Motor neuron (in vitro differentiated cells): ENCODE data around the gene DOLPP1. TPM values are rescaled to one million over a fixed set of nuclear protein-coding genes. Genes with fewer than 3 reads are reported as not detected.
"Not testable (repeated sequence)": the region's sequence is repeated elsewhere in the genome, so short reads cannot be mapped to it uniquely, and the experiment has no call there.

Experiments
- ATAC-seq, 8 experiments: fragments of 200-7000 bp; cut with Tn5 transposase; replicated peaks in 6 of 8; 2 replicates each; pipeline ENCODE4 v1.8.0; 2021; ENCODE audit warnings: mild to moderate bottlenecking in 8 of 8, moderate library complexity in 8 of 8
- H3K27ac ChIP-seq, 2 donors: fragments of 250-450 bp; sonication (Bioruptor Pico); 2 replicates each; pipeline ENCODE4 v1.9.0; 2021; ENCODE audit warnings: antibody characterized with exemption in 2 of 2, mild to moderate bottlenecking in 2 of 2, moderate library complexity in 1 of 2
- H3K4me1 ChIP-seq, 2 donors: fragments of 250-450 bp; sonication (Bioruptor Pico); replicated peaks in 1 of 2; 2 replicates each; pipeline ENCODE4 v1.6.1; 2021; ENCODE audit warnings: antibody characterized with exemption in 2 of 2, mild to moderate bottlenecking in 2 of 2, moderate library complexity in 1 of 2
- H3K4me3 ChIP-seq, 5 donors: fragments of 250-450 bp; sonication (Bioruptor Pico); 2 replicates each; pipeline ENCODE4 v1.9.0; 2021; ENCODE audit warnings: antibody characterized with exemption in 5 of 5, mild to moderate bottlenecking in 5 of 5, moderate library complexity in 4 of 5
- WGBS, 10 experiments: fragments of 450-650 bp; shearing (Covaris generic); methylation state at CpG; one replicate each; pipeline ENCODE4 v1.0.0; 2022; 5-methylcytosine and 5-hydroxymethylcytosine counted together
- in situ Hi-C, 9 experiments: fragments of 400-800 bp; cut with MboI; loops; one replicate each; pipeline ENCODE4 v1.15.0; 2021; ENCODE audit warnings: low sequenced_read_pairs in 9 of 9, low pct_unique_long_range_greater_than_20kb in 2 of 9; ENCODE audit not compliant: unreplicated experiment in 9 of 9
- total RNA-seq, 8 experiments: library from RNA; unstranded; fragments of 300-600 nt; gene quantifications; 2 replicates each; pipeline versions ENCODE4 v1.2.3 to v1.2.4, GENCODE V29; 2022

Gene DOLPP1
- total RNA-seq, 8 experiments from 2014 or later = 11.3 to 32.2 (median 17.4) TPM

DNA sequence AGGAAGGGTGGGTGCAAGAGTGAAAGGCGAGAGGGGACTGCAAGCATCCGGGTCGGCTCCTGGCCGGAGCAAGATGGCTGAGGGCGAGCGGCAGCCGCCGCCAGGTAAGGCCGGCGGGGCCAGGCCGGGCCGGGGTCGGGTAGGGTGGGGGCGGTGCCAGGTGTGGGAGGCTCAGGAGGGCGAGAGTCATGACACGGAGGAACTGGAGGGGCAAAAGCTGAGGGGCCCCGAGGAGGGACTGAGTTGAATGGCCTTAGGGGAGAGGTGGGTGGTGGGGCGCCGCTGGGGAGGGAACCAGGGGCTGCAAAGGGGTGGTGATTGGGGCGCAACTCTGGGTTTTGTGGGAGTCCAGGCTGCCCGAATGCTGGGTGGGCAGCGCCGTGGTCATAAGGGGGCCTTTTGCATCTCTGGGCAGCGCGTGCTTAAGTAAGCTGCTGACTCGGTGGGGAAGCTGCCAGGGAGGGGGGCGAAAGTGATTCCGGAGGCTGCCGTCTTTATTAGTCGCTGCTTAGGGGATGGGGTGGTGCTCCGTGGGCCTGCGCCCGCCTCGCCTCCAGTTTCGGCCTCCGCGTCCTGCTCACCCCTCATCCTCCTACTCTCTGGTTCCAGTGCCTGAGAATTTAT lies 30.7 kb downstream of the DOLPP1 start:
- Histone ChIP-seq H3K4me1 (peaks cover 4 to 5% of the 10 kb centered on the region in 2 donors), H3K27ac (peak overlapping the region; percentile 93 to 95), H3K4me3 (peak overlapping the region; percentile 49 to 86 (median 67))
- ATAC-seq = peak; percentile 5 to 34 (median 22)
- 0% methylated on average over 2 to 8 of the region's 37 CpGs; no CpG with 5 or more reads in 6 of the 10 experiments for WGBS, 10 experiments
- in situ Hi-C loops = no loop called here

DNA sequence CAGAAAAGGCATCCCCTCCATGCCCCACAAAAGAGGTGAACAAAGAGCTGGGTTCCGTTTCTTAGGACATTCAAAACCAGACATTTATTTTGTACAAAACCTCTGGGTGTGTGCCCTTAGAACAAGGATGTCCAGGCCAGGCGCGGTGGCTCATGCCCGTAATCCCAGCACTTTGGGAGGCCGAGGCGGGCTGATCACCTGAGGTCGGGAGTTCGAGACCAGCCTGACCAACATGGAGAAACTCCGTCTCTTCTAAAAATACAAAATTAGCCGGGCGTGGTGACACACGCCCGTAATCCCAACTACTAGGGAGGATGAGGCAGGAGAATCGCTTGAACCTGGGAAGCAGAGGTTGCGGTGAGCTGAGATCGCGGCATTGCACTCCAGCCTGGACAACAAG lies 31.6 kb downstream of the DOLPP1 start:
- ATAC-seq, H3K4me1 ChIP-seq, in situ Hi-C loops, H3K27ac ChIP-seq: not testable (repeated sequence)
- peak overlapping the region; percentile 49 to 86 (median 67) for H3K4me3 ChIP-seq
- 68 to 100% (median 85%) methylated on average over 2 to 10 of the region's 17 CpGs; no CpG with 5 or more reads in 1 of the 10 experiments for WGBS, 10 experiments

DNA sequence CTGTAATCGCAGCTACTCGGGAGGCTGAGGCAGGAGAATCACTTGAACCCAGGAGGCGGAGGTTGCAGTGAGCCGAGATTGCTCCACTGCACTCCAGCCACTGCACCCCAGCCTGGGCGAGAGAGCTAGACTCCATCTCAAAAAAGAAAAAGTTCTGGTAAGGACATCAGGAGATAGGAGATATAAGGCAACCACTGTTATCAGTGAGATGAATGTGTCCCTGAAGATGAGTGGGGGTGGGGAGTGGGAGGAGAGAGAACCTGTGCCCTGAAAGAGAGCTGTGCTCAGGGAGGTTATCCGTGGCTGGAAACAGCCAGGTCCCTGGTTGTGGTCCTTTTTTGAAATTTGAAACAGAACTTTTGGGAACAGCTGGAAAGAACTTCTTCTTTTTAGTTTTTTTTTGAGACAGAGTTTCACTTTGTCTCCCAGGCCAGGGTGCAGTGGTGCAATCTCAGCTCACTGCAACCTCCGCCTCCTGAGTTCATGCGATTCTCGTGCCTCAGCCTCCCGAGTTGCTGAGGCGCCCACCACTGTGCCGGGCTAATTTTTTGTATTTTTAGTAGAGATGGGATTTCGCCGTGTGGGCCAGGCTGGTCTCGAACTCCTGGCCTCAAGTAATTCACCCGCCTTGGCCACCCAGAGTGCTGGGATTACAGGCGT lies 32.9 kb downstream of the DOLPP1 start:
- H3K27ac ChIP-seq = no peak overlapping the region
- no peak overlapping the region for H3K4me3 ChIP-seq
- peaks cover 4 to 5% of the 10 kb centered on the region in 2 donors for H3K4me1 ChIP-seq
- WGBS, 10 experiments = 60 to 100% (median 94%) methylated on average over 1 to 9 of the region's 17 CpGs; no CpG with 5 or more reads in 2 of the 10 experiments
- ATAC-seq = no peak
- in situ Hi-C loops = no loop called here

DNA sequence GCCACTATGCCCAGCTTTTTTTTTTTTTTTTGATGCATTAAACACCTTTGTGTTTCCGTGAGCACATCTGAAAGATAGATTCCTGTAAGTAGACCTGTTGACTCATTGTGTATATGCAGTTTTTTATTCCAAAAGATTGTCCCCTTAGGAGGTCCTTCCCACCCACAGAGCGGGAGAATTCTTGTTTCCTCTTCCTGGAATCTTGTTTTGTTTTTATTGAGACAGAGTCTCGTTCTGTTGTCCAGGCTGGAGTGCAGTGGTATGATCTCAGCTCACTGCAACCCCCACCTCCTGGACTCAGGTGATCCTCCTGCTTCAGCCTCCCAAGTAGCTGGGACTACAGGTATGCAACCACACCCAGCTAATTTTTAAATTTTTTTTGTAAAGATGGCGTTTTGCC lies 37.9 kb downstream of the DOLPP1 start:
- H3K4me1 ChIP-seq = no peaks in the 10 kb centered on the region
- H3K27ac ChIP-seq = no peak overlapping the region
- in situ Hi-C loops = no loop called here
- no peak for ATAC-seq
- 50 to 100% (median 84%) methylated on average over 2 to 4 of the region's 4 CpGs; no CpG with 5 or more reads in 2 of the 10 experiments for WGBS, 10 experiments
- H3K4me3 ChIP-seq = no peak overlapping the region

DNA sequence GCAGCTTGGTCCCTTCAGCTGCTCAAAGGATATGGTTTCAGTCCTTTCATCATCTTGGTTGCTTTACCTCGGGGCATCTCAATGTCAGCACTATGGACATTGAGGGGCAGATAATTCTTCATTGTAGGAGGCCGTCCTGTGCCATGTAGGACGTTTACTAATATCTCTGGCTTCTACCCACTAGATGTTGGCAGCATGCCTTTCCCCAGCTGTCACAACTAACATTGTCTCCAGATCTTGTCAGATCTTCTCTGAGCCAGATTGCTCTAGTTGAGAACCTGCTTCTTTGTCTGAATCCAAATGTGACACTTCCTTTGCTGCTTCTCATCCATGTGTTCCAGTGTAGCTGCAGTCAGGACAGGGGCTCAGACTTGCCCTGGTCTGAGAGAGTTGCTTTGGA lies 40.6 kb downstream of the DOLPP1 start:
- in situ Hi-C loops = no loop called here
- no peak overlapping the region for H3K27ac ChIP-seq
- WGBS, 10 experiments = 63 to 100% (median 90%) methylated on average over 1 to 3 of the region's 3 CpGs; no CpG with 5 or more reads in 5 of the 10 experiments
- H3K4me3 ChIP-seq = no peak overlapping the region
- ATAC-seq = peak in 1 of 8 experiments; percentile 32
- H3K4me1 ChIP-seq = peaks cover 3 to 4% of the 10 kb centered on the region in 2 donors

DNA sequence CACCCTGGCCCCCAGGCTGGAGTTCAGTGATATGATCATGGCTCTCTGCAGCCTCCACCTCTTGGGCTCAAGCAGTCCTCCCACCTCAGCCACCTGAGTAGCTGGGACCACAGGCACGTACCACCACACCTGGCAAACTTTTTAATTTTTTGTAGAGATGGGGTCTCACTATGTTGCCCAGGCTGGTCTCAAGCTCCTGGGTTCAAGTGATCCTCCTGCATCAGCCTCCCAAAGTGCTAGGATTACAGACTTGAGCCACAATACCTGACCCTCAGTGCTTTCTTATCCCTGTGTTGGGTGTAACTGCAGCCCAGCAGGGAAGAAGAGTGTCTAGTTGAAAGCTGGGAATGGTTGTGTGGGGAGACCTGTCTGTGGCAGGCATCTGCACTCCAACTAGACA lies 41.2 kb downstream of the DOLPP1 start:
- Histone ChIP-seq H3K4me3 (no peak overlapping the region), H3K4me1 (peaks cover 8 to 9% of the 10 kb centered on the region in 2 donors), H3K27ac (no peak overlapping the region)
- no peak for ATAC-seq
- WGBS, 10 experiments = 89 to 100% methylated on average over 1 of the region's 1 CpG; no CpG with 5 or more reads in 8 of the 10 experiments
- in situ Hi-C loops = no loop called here

DNA sequence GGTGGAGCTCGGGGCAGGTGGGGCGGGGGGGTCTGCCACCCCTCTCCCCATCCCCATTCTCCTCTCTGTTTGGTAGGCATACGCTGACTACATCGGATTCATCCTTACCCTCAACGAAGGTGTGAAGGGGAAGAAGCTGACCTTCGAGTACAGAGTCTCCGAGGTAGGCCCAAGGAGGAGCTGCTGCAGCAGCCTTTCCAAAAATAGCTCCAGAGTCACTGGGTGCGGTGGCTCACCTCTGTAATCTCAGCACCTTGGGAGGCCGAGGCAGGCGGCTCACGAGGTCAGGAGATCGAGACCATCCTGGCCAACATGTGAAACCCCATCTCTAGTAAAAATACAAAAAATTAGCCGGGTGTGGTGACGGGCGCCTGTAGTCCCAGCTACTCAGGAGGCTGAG lies 42.1 kb downstream of the DOLPP1 start:
- H3K27ac ChIP-seq, H3K4me3 ChIP-seq, ATAC-seq, in situ Hi-C loops: not testable (repeated sequence)
- peaks cover 10 to 12% of the 10 kb centered on the region in 2 donors for H3K4me1 ChIP-seq
- WGBS, 10 experiments = 95 to 100% (median 99%) methylated on average over 1 to 10 of the region's 15 CpGs; no CpG with 5 or more reads in 4 of the 10 experiments

DNA sequence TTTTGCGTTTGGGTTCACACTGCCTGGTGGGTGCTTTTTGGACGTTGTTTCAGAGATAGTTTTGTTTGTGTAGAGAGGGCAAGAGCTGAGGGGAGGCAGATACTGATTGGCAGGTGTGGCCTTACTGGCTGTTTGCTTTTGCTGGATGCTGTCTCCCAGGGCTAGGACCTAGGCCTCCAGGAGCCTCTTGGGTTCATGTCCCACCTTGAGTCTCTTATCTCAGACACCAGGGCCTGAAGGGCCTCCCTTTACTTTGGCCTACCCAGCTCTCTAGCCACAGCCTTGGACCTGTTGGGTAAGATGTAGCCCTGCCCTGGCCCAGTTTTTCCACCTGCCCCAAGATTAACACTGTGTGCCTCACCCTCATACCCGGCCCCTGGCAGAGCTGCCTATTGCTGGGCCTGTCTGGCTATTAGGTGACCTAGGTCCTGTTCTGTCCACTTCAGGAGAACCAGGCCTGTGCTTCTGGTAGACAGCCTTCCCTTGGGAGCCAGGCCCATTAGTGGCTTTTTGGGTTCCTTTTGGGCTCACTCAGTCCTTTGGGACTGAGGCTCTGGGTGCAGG lies 43.7 kb downstream of the DOLPP1 start:
- Histone ChIP-seq H3K27ac (no peak overlapping the region), H3K4me1 (peaks cover 10 to 12% of the 10 kb centered on the region in 2 donors), H3K4me3 (no peak overlapping the region)
- in situ Hi-C loops = loop anchor here in 7 of 9 experiments (25.0 kb wide), 3 partner anchors 363 to 663 kb away; partner anchors contain the start of gene C9orf50 (in 5 of the 7)
- no peak for ATAC-seq
- 50 to 100% (median 100%) methylated on average over 1 to 2 of the region's 3 CpGs; no CpG with 5 or more reads in 4 of the 10 experiments for WGBS, 10 experiments

DNA sequence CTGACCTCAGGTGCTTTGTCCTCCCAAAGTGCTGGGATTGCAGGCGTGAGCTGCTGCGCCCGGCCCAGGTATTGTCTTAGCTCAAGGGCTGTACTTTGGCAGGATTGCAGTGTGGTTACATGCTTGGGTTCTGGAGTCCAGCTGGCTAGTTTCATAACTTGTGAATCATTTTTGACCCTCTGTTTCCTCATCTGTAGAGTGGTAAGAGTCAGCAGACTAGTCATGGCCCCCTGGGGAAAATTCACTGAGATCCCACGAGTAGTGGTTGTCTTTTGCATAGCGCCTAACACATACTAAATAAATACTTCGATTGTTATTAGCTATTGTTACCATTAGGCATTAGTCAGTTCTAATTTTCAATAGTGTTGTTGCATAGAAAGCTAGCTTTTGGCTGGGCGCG lies 44.6 kb downstream of the DOLPP1 start:
- in situ Hi-C loops = loop anchor here in 7 of 9 experiments (25.0 kb wide), 3 partner anchors 362 to 662 kb away; partner anchors contain the start of gene C9orf50 (in 5 of the 7)

DNA sequence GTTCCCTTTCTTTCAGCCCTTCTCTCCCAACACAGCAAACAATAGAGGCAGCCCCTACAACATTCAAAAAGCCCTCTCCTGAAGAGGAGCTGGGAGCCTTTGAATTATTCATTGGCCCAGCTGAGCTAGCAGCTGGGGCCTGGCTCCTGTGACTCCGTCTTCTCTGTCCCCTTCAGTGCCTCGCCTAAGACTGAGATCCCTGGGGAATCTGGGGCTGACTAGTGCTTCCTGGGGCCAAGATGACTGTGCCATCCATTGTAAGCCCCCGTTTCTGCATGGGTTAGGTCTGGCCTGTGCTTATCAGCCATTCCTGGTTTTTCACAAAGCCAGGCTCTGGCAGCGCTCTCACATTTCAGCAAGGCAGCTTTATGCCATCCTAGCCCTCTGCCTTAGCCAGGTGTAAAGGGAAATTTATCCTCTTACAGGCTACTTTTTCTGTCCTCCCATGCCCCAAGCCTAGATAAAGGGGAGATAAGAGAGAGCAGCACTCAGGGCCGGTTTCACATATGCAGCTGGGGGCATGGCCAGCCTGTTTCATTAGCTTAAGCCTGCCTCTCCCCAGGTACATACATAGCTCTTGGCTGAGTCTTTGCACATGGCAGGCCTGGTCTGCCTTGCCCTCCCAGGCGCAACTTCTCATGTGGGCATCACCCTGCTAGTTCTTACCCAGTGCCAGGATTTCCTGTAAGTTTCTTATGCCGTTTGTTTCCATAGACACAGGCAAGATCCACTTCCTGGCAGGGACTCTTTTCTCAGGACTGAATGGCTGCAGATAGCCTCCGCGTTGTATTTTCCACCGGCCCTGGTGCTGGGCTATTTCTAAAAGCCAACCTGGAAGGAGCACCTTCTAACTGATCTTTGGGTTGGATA lies 46.1 kb downstream of the DOLPP1 start:
- H3K27ac ChIP-seq = peak overlapping the region; percentile 45 to 64
- no peak overlapping the region for H3K4me3 ChIP-seq
- in situ Hi-C loops = loop anchor here in 7 of 9 experiments (25.0 kb wide), 3 partner anchors 360 to 660 kb away; partner anchors contain the start of gene C9orf50 (in 5 of the 7)
- peak; percentile 67 to 96 (median 90) for ATAC-seq
- peaks cover 12% of the 10 kb centered on the region in 2 donors for H3K4me1 ChIP-seq
- WGBS, 10 experiments = 0 to 80% (median 31%) methylated on average over 1 to 5 of the region's 10 CpGs; no CpG with 5 or more reads in 2 of the 10 experiments

More for the DNA sequence above, 44.6 kb downstream of the DOLPP1 start:
- no peak for ATAC-seq
- 85 to 94% (median 93%) methylated on average over 3 to 8 of the region's 8 CpGs; no CpG with 5 or more reads in 5 of the 10 experiments for WGBS, 10 experiments
- no peak overlapping the region for H3K4me3 ChIP-seq
- H3K4me1 ChIP-seq = peaks cover 10 to 12% of the 10 kb centered on the region in 2 donors
- H3K27ac ChIP-seq = no peak overlapping the region

DNA sequence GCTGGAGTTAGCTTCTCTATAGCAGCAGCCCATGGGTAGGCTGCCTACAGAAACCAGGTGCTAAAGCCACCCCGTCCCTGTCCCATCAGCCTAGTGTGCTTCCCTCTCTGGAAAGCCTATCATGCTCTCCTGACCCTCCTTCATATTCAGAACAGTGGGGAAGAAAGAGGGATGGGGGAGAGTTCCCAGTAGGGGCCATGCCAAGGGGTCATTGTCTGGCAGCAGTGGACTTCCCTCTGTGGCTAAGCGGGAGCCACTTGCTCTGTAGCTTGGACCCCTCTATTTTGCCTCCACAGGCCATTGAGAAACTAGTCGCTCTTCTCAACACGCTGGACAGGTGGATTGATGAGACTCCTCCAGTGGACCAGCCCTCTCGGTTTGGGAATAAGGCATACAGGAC lies 47.8 kb downstream of the DOLPP1 start:
- Histone ChIP-seq H3K4me1 (peaks cover 12% of the 10 kb centered on the region in 2 donors), H3K4me3 (no peak overlapping the region), H3K27ac (no peak overlapping the region)
- WGBS, 10 experiments = 88 to 100% (median 100%) methylated on average over 1 to 5 of the region's 5 CpGs; no CpG with 5 or more reads in 2 of the 10 experiments
- in situ Hi-C loops = loop anchor here in 7 of 9 experiments (25.0 kb wide), 3 partner anchors 359 to 659 kb away; partner anchors contain the start of gene C9orf50 (in 5 of the 7)
- ATAC-seq = no peak

DNA sequence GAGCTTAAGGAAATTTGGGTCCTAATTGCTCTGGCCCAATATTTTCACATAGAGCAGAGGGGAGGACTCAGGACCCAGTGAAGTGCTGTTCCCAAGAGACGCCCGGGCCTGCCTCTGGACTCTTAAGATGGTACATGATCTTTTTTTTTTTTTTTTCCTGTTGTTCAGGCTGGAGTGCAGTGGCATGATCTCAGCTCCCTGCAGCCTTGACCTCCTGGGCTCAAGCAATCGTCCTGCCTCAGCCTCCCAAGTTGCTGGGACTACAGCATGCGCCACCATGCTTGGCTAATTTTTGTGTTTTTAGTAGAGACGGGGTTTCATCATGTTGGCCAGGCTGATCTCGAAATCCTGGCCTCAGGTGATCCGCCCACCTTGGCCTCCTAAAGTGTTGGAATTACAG lies 49.4 kb downstream of the DOLPP1 start:
- H3K4me1 ChIP-seq = peaks cover 12% of the 10 kb centered on the region in 2 donors
- in situ Hi-C loops = loop anchor here (10.0 to 25.0 kb wide), 5 partner anchors 357 to 657 kb away; partner anchors contain the start of gene C9orf50 (in 5 of the 9)
- 58 to 100% (median 92%) methylated on average over 1 to 4 of the region's 7 CpGs; no CpG with 5 or more reads in 1 of the 10 experiments for WGBS, 10 experiments
- not testable (repeated sequence) for H3K4me3 ChIP-seq, ATAC-seq, H3K27ac ChIP-seq
